GM23338 (cell line): Measurements from ENCODE around the gene UNC5C. TPM values are rescaled to one million over a fixed set of nuclear protein-coding genes. Genes with fewer than 3 reads are reported as not detected.

Experiments
- ATAC-seq: fragments of 200-7000 bp; cut with Tn5 transposase; 3 replicates; pipeline ENCODE4 v1.9.1; 2020
- DNase-seq: peaks from one replicate; pipeline ENCODE4 v3.0.0-alpha.2; 2015; ENCODE audit warnings: low spot score
- H2AFZ ChIP-seq: fragments of 200-600 bp; sonication (generic); 2 replicates; pipeline ENCODE4 v1.8.0; 2016; ENCODE audit warnings: antibody characterized with exemption, mild to moderate bottlenecking, moderate library complexity
- H3F3A ChIP-seq: fragments of 200-600 bp; sonication (generic); replicated peaks from 2 replicates; pipeline ENCODE4 v1.8.0; 2017; ENCODE audit warnings: antibody characterized with exemption, mixed run types, low read depth
- H3K27ac ChIP-seq: fragments of 200-600 bp; sonication (generic); 2 replicates; pipeline ENCODE4 v1.6.1; 2016; ENCODE audit warnings: low read depth
- H3K27me3 ChIP-seq: fragments of 200-600 bp; sonication (generic); 2 replicates; pipeline ENCODE4 v1.8.0; 2016; ENCODE audit warnings: mild to moderate bottlenecking, mixed run types, moderate library complexity; ENCODE audit not compliant: insufficient read depth
- H3K36me3 ChIP-seq: fragments of 200-600 bp; sonication (generic); 2 replicates; pipeline ENCODE4 v1.8.0; 2016; ENCODE audit warnings: mild to moderate bottlenecking; ENCODE audit not compliant: insufficient read depth
- H3K4me1 ChIP-seq: fragments of 200-600 bp; sonication (generic); 2 replicates; pipeline ENCODE4 v1.8.0; 2016; ENCODE audit warnings: mild to moderate bottlenecking, moderate library complexity; ENCODE audit not compliant: insufficient read depth
- H3K4me2 ChIP-seq: fragments of 200-600 bp; sonication (generic); 2 replicates; pipeline ENCODE4 v1.7.1; 2017; ENCODE audit warnings: mixed run types
- H3K4me3 ChIP-seq: fragments of 200-600 bp; sonication (generic); 2 replicates; pipeline ENCODE4 v1.6.1; 2016; ENCODE audit warnings: mixed run types
- H3K79me2 ChIP-seq: fragments of 200-600 bp; sonication (generic); replicated peaks from 2 replicates; pipeline ENCODE4 v1.8.0; 2017; ENCODE audit warnings: mild to moderate bottlenecking; ENCODE audit not compliant: insufficient read depth
- H3K9me2 ChIP-seq: fragments of 200-600 bp; sonication (generic); 2 replicates; pipeline ENCODE4 v1.8.0; 2017; ENCODE audit not compliant: insufficient read depth
- H4K20me1 ChIP-seq: fragments of 200-600 bp; sonication (generic); replicated peaks from 2 replicates; pipeline ENCODE4 v1.8.0; 2017; ENCODE audit warnings: mild to moderate bottlenecking; ENCODE audit not compliant: insufficient read depth
- H3K27ac Mint-ChIP-seq: 2 replicates; pipeline ENCODE4 v1.8.0; 2020; ENCODE audit warnings: inconsistent platforms, mild to moderate bottlenecking, moderate library complexity, mixed read lengths
- H3K27me3 Mint-ChIP-seq: 3 replicates; pipeline ENCODE4 v1.8.0; 2022; ENCODE audit warnings: low read depth, mild to moderate bottlenecking, moderate library complexity, mixed read lengths, inconsistent platforms; ENCODE audit not compliant: insufficient read depth, poor library complexity
- H3K36me3 Mint-ChIP-seq: 3 replicates; pipeline ENCODE4 v1.8.0; 2021; ENCODE audit warnings: low read depth, mild to moderate bottlenecking, inconsistent platforms, moderate library complexity, mixed read lengths
- H3K4me1 Mint-ChIP-seq: 3 replicates; pipeline ENCODE4 v1.8.0; 2020; ENCODE audit warnings: mild to moderate bottlenecking, inconsistent platforms, mixed read lengths
- H3K4me3 Mint-ChIP-seq: 3 replicates; pipeline ENCODE4 v1.8.0; 2021; ENCODE audit warnings: moderate library complexity, mild to moderate bottlenecking, inconsistent platforms, mixed read lengths
- H3K9me3 Mint-ChIP-seq: 3 replicates; pipeline ENCODE4 v1.8.0; 2020; ENCODE audit warnings: moderate library complexity, mild to moderate bottlenecking, inconsistent platforms, mixed read lengths
- CREB1 ChIP-seq: fragments of 250-450 bp; sonication (Bioruptor Pico); IDR thresholded peaks from 2 replicates; pipeline ENCODE4 v1.5.0; 2020; ENCODE audit warnings: low read depth, mild to moderate bottlenecking, moderate library complexity
- CTCF ChIP-seq, 2 experiments: fragments of 200-600 bp in 1 of 2; sonication (generic) in 1 of 2; conservative IDR thresholded peaks; 2 replicates each; pipeline versions ENCODE4 v1.5.1 to v1.6.1; 2016 to 2017; ENCODE audit warnings: antibody characterized with exemption in 2 of 2, low read depth in 2 of 2, mild to moderate bottlenecking in 2 of 2, moderate library complexity in 1 of 2
- EZH2phosphoT487 ChIP-seq: fragments of 200-600 bp; sonication (generic); IDR thresholded peaks from one replicate; pipeline ENCODE4 v1.8.1; 2018; ENCODE audit warnings: antibody characterized with exemption; ENCODE audit not compliant: unreplicated experiment
- JUNB ChIP-seq: IDR thresholded peaks from one replicate; pipeline ENCODE4 v1.6.1; 2016; ENCODE audit warnings: antibody characterized with exemption; ENCODE audit not compliant: unreplicated experiment
- NANOG ChIP-seq: IDR thresholded peaks from 2 replicates; pipeline ENCODE4 v1.6.1; 2016; ENCODE audit warnings: antibody characterized with exemption, borderline replicate concordance
- POLR2AphosphoS5 ChIP-seq: IDR thresholded peaks from 2 replicates; pipeline ENCODE4 v1.6.1; 2016; ENCODE audit warnings: antibody characterized with exemption, low read depth
- STAT1 ChIP-seq: IDR thresholded peaks from one replicate; pipeline ENCODE4 v1.6.1; 2016; ENCODE audit warnings: antibody characterized with exemption; ENCODE audit not compliant: unreplicated experiment
- ZNF114 ChIP-seq: fragments of 250-450 bp; sonication (Bioruptor Pico); IDR thresholded peaks from 2 replicates; pipeline ENCODE4 v1.5.0; 2020; ENCODE audit warnings: mild to moderate bottlenecking, moderate library complexity
- polyA plus RNA-seq: library from polyadenylated mRNA; unstranded; fragments of >200 nt; fragmentation: Nextera tagmentation; extraction: Ambion mirVana; gene quantifications from 2 replicates; pipeline ENCODE4 v1.2.1, GENCODE V29; 2016
- total RNA-seq: library from RNA; depleted of rRNA; stranded (reverse); fragments of >200 nt; shearing (Covaris generic); gene quantifications from 2 replicates; pipeline ENCODE4 v1.2.3, GENCODE V29; 2014
- TF ChIP-seq, protein P1 (sequence below): fragments of 250-450 bp; sonication (Bioruptor Pico); IDR thresholded peaks from 2 replicates; pipeline ENCODE4 v1.5.0; 2020; ENCODE audit warnings: mild to moderate bottlenecking, moderate library complexity
- TF ChIP-seq, protein P2 (sequence below): IDR thresholded peaks from 2 replicates; pipeline ENCODE4 v1.6.1; 2016; ENCODE audit warnings: antibody characterized with exemption

UNC5C gene
- total and polyA plus RNA-seq, 2 experiments from 2014 or later, result 0.08 to 0.21 TPM

DNA sequence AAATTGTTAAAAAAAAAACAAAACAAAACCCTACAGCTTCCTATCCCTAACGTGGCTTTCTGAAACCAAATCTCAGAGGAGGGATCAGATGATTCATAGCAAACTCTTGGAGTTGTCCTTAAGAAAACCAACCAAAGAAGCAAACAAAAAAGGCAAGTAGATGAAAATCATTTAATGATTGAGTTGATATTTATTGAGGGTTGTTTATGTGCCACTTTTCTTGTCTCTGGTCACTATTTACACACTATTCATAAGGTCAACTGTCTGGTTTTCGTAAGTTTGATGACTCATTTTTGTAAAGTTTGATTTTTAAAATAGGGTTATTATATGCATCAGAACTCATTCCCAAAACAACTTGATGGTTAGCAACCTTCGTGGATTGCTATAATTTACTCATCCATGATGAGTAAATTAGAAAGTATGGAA is 133.4 kb downstream of the UNC5C start:
- no peak overlapping the region for H3K4me2 ChIP-seq

GRCh38 chr4:95411371-95412088 is 137.2 kb downstream of the UNC5C start:
- H3K4me1 Mint-ChIP-seq, result peaks cover 7% of the 10 kb centered on the region
- no peak for TF ChIP-seq NANOG
- no peak for TF ChIP-seq ZNF114 (CRISPR knock-in tag)
- TF ChIP-seq, protein P1, sequence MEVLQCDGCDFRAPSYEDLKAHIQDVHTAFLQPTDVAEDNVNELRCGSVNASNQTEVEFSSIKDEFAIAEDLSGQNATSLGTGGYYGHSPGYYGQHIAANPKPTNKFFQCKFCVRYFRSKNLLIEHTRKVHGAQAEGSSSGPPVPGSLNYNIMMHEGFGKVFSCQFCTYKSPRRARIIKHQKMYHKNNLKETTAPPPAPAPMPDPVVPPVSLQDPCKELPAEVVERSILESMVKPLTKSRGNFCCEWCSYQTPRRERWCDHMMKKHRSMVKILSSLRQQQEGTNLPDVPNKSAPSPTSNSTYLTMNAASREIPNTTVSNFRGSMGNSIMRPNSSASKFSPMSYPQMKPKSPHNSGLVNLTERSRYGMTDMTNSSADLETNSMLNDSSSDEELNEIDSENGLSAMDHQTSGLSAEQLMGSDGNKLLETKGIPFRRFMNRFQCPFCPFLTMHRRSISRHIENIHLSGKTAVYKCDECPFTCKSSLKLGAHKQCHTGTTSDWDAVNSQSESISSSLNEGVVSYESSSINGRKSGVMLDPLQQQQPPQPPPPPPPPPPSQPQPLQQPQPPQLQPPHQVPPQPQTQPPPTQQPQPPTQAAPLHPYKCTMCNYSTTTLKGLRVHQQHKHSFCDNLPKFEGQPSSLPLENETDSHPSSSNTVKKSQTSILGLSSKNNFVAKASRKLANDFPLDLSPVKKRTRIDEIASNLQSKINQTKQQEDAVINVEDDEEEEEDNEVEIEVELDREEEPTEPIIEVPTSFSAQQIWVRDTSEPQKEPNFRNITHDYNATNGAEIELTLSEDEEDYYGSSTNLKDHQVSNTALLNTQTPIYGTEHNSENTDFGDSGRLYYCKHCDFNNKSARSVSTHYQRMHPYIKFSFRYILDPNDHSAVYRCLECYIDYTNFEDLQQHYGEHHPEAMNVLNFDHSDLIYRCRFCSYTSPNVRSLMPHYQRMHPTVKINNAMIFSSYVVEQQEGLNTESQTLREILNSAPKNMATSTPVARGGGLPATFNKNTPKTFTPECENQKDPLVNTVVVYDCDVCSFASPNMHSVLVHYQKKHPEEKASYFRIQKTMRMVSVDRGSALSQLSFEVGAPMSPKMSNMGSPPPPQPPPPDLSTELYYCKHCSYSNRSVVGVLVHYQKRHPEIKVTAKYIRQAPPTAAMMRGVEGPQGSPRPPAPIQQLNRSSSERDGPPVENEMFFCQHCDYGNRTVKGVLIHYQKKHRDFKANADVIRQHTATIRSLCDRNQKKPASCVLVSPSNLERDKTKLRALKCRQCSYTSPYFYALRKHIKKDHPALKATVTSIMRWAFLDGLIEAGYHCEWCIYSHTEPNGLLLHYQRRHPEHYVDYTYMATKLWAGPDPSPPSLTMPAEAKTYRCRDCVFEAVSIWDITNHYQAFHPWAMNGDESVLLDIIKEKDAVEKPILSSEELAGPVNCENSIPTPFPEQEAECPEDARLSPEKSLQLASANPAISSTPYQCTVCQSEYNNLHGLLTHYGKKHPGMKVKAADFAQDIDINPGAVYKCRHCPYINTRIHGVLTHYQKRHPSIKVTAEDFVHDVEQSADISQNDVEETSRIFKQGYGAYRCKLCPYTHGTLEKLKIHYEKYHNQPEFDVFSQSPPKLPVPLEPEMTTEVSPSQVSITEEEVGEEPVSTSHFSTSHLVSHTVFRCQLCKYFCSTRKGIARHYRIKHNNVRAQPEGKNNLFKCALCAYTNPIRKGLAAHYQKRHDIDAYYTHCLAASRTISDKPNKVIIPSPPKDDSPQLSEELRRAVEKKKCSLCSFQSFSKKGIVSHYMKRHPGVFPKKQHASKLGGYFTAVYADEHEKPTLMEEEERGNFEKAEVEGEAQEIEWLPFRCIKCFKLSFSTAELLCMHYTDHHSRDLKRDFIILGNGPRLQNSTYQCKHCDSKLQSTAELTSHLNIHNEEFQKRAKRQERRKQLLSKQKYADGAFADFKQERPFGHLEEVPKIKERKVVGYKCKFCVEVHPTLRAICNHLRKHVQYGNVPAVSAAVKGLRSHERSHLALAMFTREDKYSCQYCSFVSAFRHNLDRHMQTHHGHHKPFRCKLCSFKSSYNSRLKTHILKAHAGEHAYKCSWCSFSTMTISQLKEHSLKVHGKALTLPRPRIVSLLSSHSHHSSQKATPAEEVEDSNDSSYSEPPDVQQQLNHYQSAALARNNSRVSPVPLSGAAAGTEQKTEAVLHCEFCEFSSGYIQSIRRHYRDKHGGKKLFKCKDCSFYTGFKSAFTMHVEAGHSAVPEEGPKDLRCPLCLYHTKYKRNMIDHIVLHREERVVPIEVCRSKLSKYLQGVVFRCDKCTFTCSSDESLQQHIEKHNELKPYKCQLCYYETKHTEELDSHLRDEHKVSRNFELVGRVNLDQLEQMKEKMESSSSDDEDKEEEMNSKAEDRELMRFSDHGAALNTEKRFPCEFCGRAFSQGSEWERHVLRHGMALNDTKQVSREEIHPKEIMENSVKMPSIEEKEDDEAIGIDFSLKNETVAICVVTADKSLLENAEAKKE (CRISPR knock-in tag), result no peak
- TF ChIP-seq CREB1 (CRISPR knock-in tag), result no peak
- TF ChIP-seq JUNB, result no peak
- TF ChIP-seq, protein P2, sequence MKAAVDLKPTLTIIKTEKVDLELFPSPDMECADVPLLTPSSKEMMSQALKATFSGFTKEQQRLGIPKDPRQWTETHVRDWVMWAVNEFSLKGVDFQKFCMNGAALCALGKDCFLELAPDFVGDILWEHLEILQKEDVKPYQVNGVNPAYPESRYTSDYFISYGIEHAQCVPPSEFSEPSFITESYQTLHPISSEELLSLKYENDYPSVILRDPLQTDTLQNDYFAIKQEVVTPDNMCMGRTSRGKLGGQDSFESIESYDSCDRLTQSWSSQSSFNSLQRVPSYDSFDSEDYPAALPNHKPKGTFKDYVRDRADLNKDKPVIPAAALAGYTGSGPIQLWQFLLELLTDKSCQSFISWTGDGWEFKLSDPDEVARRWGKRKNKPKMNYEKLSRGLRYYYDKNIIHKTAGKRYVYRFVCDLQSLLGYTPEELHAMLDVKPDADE, result no peak
- no peak for TF ChIP-seq CTCF (conservative IDR thresholded peaks at IDR 0.05; ENCODE audit: low read depth in 2 of 2)
- TF ChIP-seq STAT1, result no peak
- TF ChIP-seq POLR2AphosphoS5, result no peak
- TF ChIP-seq EZH2phosphoT487, result no peak

More for the DNA sequence above, 133.4 kb downstream of the UNC5C start:
- DNase-seq, result no peak
- Histone ChIP-seq H4K20me1 (no peaks in the 10 kb centered on the region), H3K9me2 (no peaks in the 10 kb centered on the region), H3K4me3 (no peak overlapping the region), H3F3A (no peaks in the 10 kb centered on the region), H3K27me3 (no peaks in the 10 kb centered on the region), H2AFZ (no peak overlapping the region), H3K79me2 (no peaks in the 10 kb centered on the region), H3K27ac (no peak overlapping the region), H3K4me1 (peaks cover 4% of the 10 kb centered on the region; the same call in 1 of the 2 replicates), H3K36me3 (no peaks in the 10 kb centered on the region)
- Mint-ChIP-seq H3K27ac (no peak overlapping the region), H3K27me3 (no peaks in the 10 kb centered on the region), H3K36me3 (no peaks in the 10 kb centered on the region), H3K4me3 (no peak overlapping the region), H3K4me1 (peaks cover 6% of the 10 kb centered on the region), H3K9me3 (no peaks in the 10 kb centered on the region)
- no peak for ATAC-seq
- no peak for TF ChIP-seq ZNF114 (CRISPR knock-in tag)

More at GRCh38 chr4:95411371-95412088, 137.2 kb downstream of the UNC5C start:
- Histone ChIP-seq H3K36me3 (no peaks in the 10 kb centered on the region), H3K27ac (no peak overlapping the region), H4K20me1 (no peaks in the 10 kb centered on the region), H2AFZ (no peak overlapping the region), H3K27me3 (no peaks in the 10 kb centered on the region), H3F3A (no peaks in the 10 kb centered on the region), H3K9me2 (no peaks in the 10 kb centered on the region), H3K4me1 (peaks cover 7% of the 10 kb centered on the region; the same call in 1 of the 2 replicates), H3K79me2 (no peaks in the 10 kb centered on the region), H3K4me2 (no peak overlapping the region), H3K4me3 (no peak overlapping the region)
- H3K9me3 Mint-ChIP-seq, result no peaks in the 10 kb centered on the region
- no peaks in the 10 kb centered on the region for H3K27me3 Mint-ChIP-seq
- DNase-seq, result no peak
- H3K36me3 Mint-ChIP-seq, result no peaks in the 10 kb centered on the region
- no peak overlapping the region for H3K27ac Mint-ChIP-seq
- no peak overlapping the region for H3K4me3 Mint-ChIP-seq
- ATAC-seq, result no peak
